NT2/D1 (cell line): ENCODE data around the gene BHLHE23.

Experiments
- DNase-seq: peaks from one replicate; pipeline ENCODE4 v3.0.0-alpha.2; 2011; ENCODE audit warnings: low read depth, low spot score
- H3K27me3 ChIP-seq: 2 replicates; pipeline ENCODE4 v1.6.0; 2011; ENCODE audit warnings: mild to moderate bottlenecking; ENCODE audit not compliant: insufficient read length, insufficient read depth
- H3K36me3 ChIP-seq: 2 replicates; pipeline ENCODE4 v1.6.1; 2011; ENCODE audit warnings: mild to moderate bottlenecking, low read length, mixed read lengths; ENCODE audit not compliant: insufficient read depth, insufficient read length
- H3K4me1 ChIP-seq: 2 replicates; pipeline ENCODE4 v1.5.1; 2011; ENCODE audit not compliant: insufficient read depth, insufficient read length
- H3K4me3 ChIP-seq: 2 replicates; pipeline ENCODE4 v1.5.1; 2011; ENCODE audit warnings: low read depth; ENCODE audit not compliant: insufficient read length
- H3K9ac ChIP-seq: 2 replicates; pipeline ENCODE4 v1.6.0; 2011; ENCODE audit warnings: low read depth; ENCODE audit not compliant: insufficient read length
- H3K9me3 ChIP-seq: 2 replicates; pipeline ENCODE4 v1.5.1; 2011; ENCODE audit warnings: mild to moderate bottlenecking, low read length; ENCODE audit not compliant: insufficient read depth
- SUZ12 ChIP-seq: IDR thresholded peaks from 2 replicates; pipeline ENCODE4 v1.6.1; 2011; ENCODE audit not compliant: insufficient read length, insufficient read depth; ENCODE audit errors: extremely low read depth
- YY1 ChIP-seq: IDR thresholded peaks from 2 replicates; pipeline ENCODE4 v1.6.1; 2011; ENCODE audit not compliant: insufficient read length, insufficient read depth
- ZNF274 ChIP-seq: IDR thresholded peaks from 2 replicates; pipeline ENCODE4 v1.6.1; 2011; ENCODE audit warnings: mild to moderate bottlenecking, low read depth, low read length

The BHLHE23 gene

GRCh38 chr20:62957136-62958117 is 49.3 kb downstream of the BHLHE23 start:
- no peak for DNase-seq
- Histone ChIP-seq H3K27me3 (no peaks in the 10 kb centered on the region), H3K9me3 (no peaks in the 10 kb centered on the region), H3K36me3 (no peaks in the 10 kb centered on the region), H3K9ac (no peak overlapping the region), H3K4me3 (no peak overlapping the region), H3K4me1 (peaks cover 39% of the 10 kb centered on the region)
- TF ChIP-seq YY1 (no peak), SUZ12 (no peak), ZNF274 (no peak)

DNA sequence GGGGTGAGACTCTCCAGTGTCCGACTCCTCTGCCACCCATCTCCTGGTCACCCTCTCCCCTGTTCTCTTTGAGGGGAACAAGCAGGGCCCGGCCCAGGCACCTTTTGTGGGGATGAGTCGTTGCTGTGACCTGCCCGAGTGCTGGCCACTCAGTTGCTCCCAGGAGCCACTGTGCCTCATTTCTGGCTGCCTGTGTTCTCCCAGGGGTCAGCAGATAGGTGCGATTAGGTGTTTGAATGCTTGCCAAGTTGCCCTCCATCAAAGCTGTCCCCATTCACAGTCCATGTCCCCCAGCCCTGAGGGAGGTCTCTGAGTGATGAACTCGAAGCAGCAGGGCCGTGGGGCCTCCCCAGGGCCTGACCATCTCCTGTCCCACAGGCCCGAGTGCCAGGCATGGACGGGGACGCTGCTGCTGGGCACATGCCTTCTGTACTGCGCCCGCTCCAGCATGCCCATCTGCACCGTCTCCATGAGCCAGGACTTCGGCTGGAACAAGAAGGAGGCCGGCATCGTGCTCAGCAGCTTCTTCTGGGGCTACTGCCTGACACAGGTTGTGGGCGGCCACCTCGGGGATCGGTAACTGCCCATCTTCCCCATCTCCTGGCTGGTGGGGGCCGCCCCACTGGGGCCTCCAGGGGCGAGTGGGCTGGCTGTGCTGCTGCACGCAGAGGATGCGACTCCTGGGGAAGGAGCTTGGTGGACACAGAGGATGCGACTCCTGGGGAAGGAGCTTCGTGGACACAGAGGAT is 50.2 kb downstream of the BHLHE23 start:
- Histone ChIP-seq H3K36me3 (peaks cover 1% of the 10 kb centered on the region), H3K4me3 (no peak overlapping the region), H3K4me1 (peaks cover 39% of the 10 kb centered on the region), H3K9ac (no peak overlapping the region), H3K27me3 (no peaks in the 10 kb centered on the region), H3K9me3 (no peaks in the 10 kb centered on the region)
- TF ChIP-seq ZNF274 (no peak), YY1 (no peak), SUZ12 (no peak)
- DNase-seq, result no peak
